PC-3 (cell line): ENCODE results near the gene FGG.

Experiments used
- CTCF ChIP-seq: fragments of 300-600 bp; sonication (generic); conservative IDR thresholded peaks from 2 replicates; pipeline ENCODE4 v1.5.1; 2017; ENCODE audit warnings: antibody characterized with exemption, low read depth, mild to moderate bottlenecking, low read length
- EZH2 ChIP-seq: fragments of 300-600 bp; sonication (generic); IDR thresholded peaks from one replicate; pipeline ENCODE4 v1.6.1; 2017; ENCODE audit warnings: antibody characterized with exemption, mild to moderate bottlenecking, low read length; ENCODE audit not compliant: unreplicated experiment

- no peak for TF ChIP-seq EZH2
- TF ChIP-seq CTCF = no peak
Measured at GRCh38 chr4:154564311-154564710, 48.1 kb downstream of the FGG start.
